Loucy (cell line): ENCODE results near the gene MZB1.

ENCODE experiments used
- H2AFZ ChIP-seq: fragments of 200-600 bp; sonication (generic); 2 replicates; pipeline ENCODE4 v1.6.0; 2016; ENCODE audit warnings: antibody characterized with exemption, mild to moderate bottlenecking, low read length, moderate library complexity
- H3F3A ChIP-seq: fragments of 200-600 bp; 2 replicates; pipeline ENCODE4 v1.6.0; 2016; ENCODE audit warnings: antibody characterized with exemption, low read depth, mild to moderate bottlenecking
- H3K27me3 ChIP-seq: fragments of 200-600 bp; sonication (generic); 2 replicates; pipeline ENCODE4 v1.6.1; 2014; ENCODE audit warnings: low read length, mild to moderate bottlenecking; ENCODE audit not compliant: insufficient read depth, poor library complexity, severe bottlenecking
- H3K36me3 ChIP-seq: fragments of 200-600 bp; sonication (generic); 2 replicates; pipeline ENCODE4 v1.6.1; 2016; ENCODE audit warnings: low read length; ENCODE audit not compliant: insufficient read depth
- H3K4me1 ChIP-seq: fragments of 200-600 bp; sonication (generic); 2 replicates; pipeline ENCODE4 v1.5.1; 2014; ENCODE audit warnings: low read length, mild to moderate bottlenecking; ENCODE audit not compliant: insufficient read depth, poor library complexity, severe bottlenecking
- H3K4me2 ChIP-seq: fragments of 200-600 bp; sonication (generic); 2 replicates; pipeline ENCODE4 v1.6.0; 2014; ENCODE audit warnings: antibody characterized with exemption, low read length, low read depth, mild to moderate bottlenecking; ENCODE audit not compliant: poor library complexity, severe bottlenecking
- H3K4me3 ChIP-seq: fragments of 200-600 bp; sonication (generic); 2 replicates; pipeline ENCODE4 v1.5.1; 2014; ENCODE audit warnings: low read length, mild to moderate bottlenecking, mixed read lengths; ENCODE audit not compliant: poor library complexity, severe bottlenecking
- H3K79me2 ChIP-seq: fragments of 200-600 bp; sonication (generic); 2 replicates; pipeline ENCODE4 v1.6.1; 2014; ENCODE audit warnings: low read length; ENCODE audit not compliant: insufficient read depth
- H3K9ac ChIP-seq: fragments of 200-600 bp; sonication (generic); 2 replicates; pipeline ENCODE4 v1.6.0; 2014; ENCODE audit warnings: mild to moderate bottlenecking, low read depth, low read length, moderate library complexity; ENCODE audit not compliant: poor library complexity, severe bottlenecking
- H3K9me2 ChIP-seq: fragments of 200-600 bp; sonication (generic); replicated peaks from 2 replicates; pipeline ENCODE4 v1.6.1; 2016; ENCODE audit warnings: low read depth, low read length, mixed read lengths
- H3K9me3 ChIP-seq: fragments of 200-600 bp; sonication (generic); 2 replicates; pipeline ENCODE4 v1.6.1; 2014; ENCODE audit warnings: mild to moderate bottlenecking, antibody characterized with exemption, low read length, low read depth; ENCODE audit not compliant: insufficient read depth
- H4K20me1 ChIP-seq: fragments of 200-600 bp; sonication (generic); 2 replicates; pipeline ENCODE4 v1.6.0; 2014; ENCODE audit warnings: antibody characterized with exemption, low read length, mild to moderate bottlenecking; ENCODE audit not compliant: insufficient read depth, poor library complexity, severe bottlenecking
- CTCF ChIP-seq: fragments of 200-600 bp; sonication (generic); conservative IDR thresholded peaks from 2 replicates; pipeline ENCODE4 v1.5.1; 2014; ENCODE audit warnings: mild to moderate bottlenecking, antibody characterized with exemption, low read length
- EZH2phosphoT487 ChIP-seq: fragments of 200-600 bp; IDR thresholded peaks from 2 replicates; pipeline ENCODE4 v1.6.1; 2018; ENCODE audit warnings: antibody characterized with exemption, mild to moderate bottlenecking, moderate library complexity, borderline replicate concordance

Gene MZB1

GRCh38 chr5:139378101-139378825, 11.4 kb downstream of the MZB1 start:
- Histone ChIP-seq H3K36me3 (no peaks in the 10 kb centered on the region), H3F3A (no peaks in the 10 kb centered on the region), H3K4me3 (no peak overlapping the region), H3K79me2 (no peaks in the 10 kb centered on the region), H3K4me1 (peaks cover 15% of the 10 kb centered on the region), H2AFZ (no peak overlapping the region), H3K9ac (no peak overlapping the region), H3K27me3 (no peaks in the 10 kb centered on the region), H3K9me3 (no peaks in the 10 kb centered on the region), H4K20me1 (peaks cover 1% of the 10 kb centered on the region), H3K9me2 (no peaks in the 10 kb centered on the region), H3K4me2 (no peak overlapping the region)
- no peak for TF ChIP-seq CTCF

GRCh38 chr5:139377226-139377625, 12.5 kb downstream of the MZB1 start:
- Histone ChIP-seq H3F3A (no peaks in the 10 kb centered on the region), H3K4me2 (no peak overlapping the region), H3K4me3 (no peak overlapping the region), H3K9me2 (no peaks in the 10 kb centered on the region), H2AFZ (no peak overlapping the region), H3K9ac (no peak overlapping the region), H3K4me1 (peaks cover 9% of the 10 kb centered on the region), H4K20me1 (no peaks in the 10 kb centered on the region), H3K27me3 (no peaks in the 10 kb centered on the region), H3K9me3 (no peaks in the 10 kb centered on the region), H3K36me3 (no peaks in the 10 kb centered on the region), H3K79me2 (no peaks in the 10 kb centered on the region)
- TF ChIP-seq EZH2phosphoT487 (no peak), CTCF (no peak)

- Histone ChIP-seq H3K4me1 (peaks cover 7% of the 10 kb centered on the region), H3K36me3 (peaks cover 6% of the 10 kb centered on the region; the same call in 1 of the 2 replicates), H3F3A (no peaks in the 10 kb centered on the region), H3K4me3 (no peak overlapping the region), H2AFZ (no peak overlapping the region), H3K9ac (no peak overlapping the region), H3K9me3 (no peaks in the 10 kb centered on the region), H3K27me3 (no peaks in the 10 kb centered on the region), H3K79me2 (no peaks in the 10 kb centered on the region), H4K20me1 (no peaks in the 10 kb centered on the region), H3K4me2 (no peak overlapping the region), H3K9me2 (no peaks in the 10 kb centered on the region)
- TF ChIP-seq EZH2phosphoT487 (no peak), CTCF (no peak)
Measured at GRCh38 chr5:139376364-139376763, 13.3 kb downstream of the MZB1 start.
